ENCODE measurements around the gene EXOC3L1.
A peak's percentile ranks its signal among the peaks of the same experiment; 100 is the strongest.

The EXOC3L1 gene

DNA sequence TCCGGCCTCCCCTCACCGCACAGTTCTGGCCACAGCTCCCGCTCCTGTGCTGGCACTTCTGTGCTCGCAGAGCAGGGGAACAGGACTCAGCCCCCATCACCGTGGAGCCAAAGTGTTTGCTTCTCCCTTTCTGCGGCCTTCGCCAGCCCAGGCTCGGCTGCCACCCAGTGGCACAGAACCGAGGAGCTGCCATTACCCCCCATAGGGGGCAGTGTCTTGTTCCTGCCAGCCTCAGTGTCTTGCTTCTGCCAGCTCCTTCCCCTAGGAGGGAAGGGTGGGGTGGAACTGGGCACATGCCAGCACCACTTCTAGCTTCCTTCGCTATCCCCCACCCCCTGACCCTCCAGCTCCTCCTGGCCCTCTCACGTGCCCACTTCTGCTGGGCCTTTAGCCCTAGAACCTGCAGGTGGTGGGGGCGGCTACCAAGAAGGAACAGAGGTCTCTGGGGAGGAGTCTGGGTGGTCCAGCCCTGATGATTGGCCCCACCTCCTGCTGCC, 8.3 kb upstream of the EXOC3L1 start:
- DNase-seq, result peak; percentile 32

DNA sequence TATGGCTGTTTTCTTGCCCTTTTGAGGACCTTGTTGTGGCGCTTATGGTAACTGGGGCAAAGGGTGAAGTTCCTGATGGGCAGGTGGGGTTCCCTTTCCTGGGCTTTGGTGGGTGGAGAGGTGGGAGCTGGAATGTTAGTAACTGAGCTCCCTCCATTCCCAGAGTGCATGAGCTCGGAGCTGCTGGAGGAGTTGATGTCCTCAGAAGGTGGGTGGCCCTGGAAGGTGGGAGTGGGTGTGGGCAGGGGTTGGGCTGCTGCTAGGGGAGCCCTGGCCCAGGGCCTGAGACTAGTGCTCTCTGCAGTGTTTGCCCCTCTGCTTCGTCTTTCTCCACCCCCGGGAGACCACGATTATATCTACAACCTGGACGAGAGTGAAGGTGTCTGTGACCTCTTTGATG, 7.8 kb upstream of the EXOC3L1 start:
- no peak for DNase-seq

DNA sequence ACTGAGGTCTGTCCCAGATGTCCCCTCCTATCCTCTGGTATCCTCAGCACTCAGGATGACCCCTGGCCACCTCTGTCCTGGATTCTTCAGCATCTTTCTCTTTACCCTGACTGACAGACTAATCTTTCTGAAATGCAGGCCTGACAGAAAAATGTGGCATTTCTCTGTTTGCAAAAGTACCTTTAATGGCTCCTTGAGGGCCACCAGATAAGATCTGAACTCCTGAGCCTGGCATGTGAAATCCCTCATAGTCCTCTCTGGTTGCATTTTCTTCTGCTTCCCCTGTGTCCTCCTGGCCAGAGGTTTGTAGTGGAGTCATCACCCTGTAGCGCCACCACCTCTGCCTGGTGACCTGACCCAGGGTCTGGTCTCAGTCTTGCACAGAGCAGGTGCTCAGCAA, 6.9 kb upstream of the EXOC3L1 start:
- DNase-seq, result no peak

DNA sequence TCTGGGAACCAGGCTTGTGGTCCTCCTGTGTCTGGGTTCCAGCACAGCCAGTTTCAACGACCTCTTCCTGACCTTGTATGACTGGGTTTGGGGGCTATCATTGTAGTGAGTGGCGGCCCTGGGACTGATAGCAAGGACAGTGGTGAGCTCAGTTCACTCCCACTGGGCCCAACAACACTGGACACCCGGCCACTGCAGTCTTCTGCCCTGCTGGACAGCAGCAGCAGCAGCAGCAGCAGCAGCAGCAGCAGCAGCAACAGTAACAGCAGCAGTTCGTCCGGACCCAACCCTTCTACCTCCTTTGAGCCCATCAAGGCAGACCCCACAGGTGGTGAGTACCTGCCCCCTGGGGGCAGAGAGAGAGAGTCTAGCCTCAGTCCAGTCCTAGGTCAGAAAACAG, 5.7 kb upstream of the EXOC3L1 start:
- no peak for DNase-seq

DNA sequence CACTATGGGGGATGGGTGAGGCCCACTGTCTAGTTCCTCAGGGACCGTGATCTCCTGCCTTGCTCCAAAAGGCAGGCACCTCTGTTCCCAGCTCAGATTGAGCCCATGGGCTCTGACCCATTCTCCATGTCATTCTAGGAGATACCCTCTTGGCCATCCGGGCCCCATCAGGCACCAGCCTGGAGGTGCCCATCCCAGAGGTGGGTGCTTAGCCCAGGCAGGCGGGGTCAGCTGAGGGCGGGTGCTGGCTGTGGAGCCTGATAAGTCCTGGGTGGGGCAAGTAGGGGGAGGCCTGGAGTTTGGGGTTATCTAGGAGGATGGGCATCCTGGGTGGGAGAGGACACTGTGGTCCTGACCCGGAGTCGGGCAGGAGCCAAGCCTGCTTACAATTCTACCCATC, 4.3 kb upstream of the EXOC3L1 start:
- DNase-seq, result no peak

DNA sequence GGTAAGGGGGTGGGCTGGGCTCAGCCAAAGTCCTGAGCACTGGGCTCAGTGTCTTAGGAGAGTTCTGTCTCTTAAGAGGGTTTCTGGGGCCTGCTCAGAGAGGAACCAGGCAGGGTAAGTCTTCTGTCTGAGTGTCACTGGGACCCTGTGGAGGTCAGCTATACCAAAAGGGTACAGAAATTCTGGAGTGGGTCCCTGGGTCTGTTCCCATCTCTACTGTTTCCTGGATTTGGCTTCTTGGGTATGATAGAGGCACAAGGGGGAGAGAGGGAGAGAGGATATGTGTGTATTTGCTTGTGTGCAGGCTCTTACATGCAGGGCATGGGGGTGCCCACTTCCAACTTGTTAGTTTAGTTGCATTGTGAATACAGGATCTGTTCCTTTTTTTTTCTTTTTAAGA, 3.6 kb upstream of the EXOC3L1 start:
- no peak for DNase-seq

DNA sequence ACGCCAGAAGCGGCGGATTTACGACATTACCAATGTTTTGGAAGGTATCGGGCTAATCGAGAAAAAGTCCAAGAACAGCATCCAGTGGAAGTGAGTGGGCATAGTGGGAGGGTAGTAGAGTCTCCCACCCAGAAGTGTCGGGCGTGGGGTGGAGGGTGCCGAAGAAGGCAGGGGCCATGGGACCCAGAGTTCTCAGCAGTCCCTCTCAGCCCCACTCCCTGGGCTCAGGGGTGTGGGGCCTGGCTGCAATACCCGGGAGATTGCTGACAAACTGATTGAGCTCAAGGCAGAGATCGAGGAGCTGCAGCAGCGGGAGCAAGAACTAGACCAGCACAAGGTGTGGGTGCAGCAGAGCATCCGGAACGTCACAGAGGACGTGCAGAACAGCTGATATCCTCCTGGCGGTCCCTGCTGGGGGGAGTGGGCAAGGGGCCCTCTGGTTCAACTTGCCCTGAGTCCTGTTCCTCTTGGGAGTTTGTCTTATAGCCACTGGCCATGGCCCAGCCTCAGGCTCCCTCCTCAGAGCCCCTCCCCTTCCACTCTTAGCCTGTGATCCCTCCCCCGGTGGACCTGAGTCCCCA, 2.9 kb upstream of the EXOC3L1 start:
- DNase-seq, result no peak

DNA sequence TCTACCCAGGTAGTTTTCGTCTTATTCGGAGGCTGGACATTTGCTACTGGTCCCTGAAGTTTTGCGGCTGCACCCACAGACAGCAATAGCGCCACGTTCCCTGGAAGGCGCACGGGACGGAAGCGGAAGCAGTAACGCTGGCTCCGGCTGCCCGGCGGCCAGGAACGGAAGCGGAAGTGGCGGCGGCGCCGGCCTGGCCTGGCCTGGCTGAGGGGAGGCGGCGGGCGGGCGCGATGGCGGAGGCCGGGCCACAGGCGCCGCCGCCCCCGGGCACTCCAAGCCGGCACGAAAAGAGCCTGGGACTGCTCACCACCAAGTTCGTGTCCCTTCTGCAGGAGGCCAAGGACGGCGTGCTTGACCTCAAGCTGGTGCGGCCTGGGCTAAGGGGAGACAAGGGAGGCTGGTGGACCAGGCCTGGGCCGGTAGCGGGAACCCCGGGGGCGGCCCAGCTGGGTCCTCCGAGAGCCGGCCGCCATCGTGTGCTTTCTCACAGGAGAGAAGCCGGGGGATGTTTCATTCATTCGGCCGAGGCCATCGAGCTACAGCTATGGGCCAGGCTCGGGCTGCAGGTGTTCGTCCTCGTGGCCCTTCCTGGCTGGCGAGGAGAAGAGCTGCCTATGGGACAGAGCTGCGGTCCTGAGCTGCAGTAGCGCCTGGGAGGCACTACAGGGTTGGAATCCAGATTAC, 2.2 kb upstream of the EXOC3L1 start, which contains the start of gene E2F4:
Gene E2F4 (plus strand): TSS at position 161 of the 687 bp plus-strand sequence. CDS start 73 bp downstream, at position 234.
- DNase-seq, result peak; percentile 90

DNA sequence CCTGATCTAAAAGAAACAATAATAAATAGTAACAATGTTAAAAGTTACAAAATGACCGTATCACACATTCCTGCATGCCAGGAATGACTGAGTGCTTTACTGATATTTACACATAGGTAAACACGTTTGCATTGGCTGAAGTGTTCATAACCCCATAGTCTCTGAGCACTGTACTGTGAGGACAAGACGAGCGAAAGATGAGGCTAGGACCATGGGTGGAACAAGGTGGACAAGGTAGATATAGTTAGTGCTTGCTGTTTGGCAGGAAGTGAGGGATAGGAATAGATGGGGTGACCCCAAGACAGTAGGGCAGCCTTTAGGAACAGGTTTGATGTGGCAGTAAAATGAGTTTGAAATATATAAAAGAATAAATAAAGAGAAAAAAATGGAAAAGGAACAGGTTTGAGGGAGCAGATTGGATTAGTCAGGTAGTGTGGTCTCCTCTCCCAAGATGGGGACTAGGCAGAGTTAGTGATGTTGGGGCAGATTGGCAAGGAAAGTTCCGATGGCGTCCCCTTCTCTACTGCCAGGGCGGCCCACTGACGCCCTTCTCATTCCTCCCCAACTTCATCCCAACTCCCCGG, 1.6 kb upstream of the EXOC3L1 start:
- DNase-seq, result no peak

DNA sequence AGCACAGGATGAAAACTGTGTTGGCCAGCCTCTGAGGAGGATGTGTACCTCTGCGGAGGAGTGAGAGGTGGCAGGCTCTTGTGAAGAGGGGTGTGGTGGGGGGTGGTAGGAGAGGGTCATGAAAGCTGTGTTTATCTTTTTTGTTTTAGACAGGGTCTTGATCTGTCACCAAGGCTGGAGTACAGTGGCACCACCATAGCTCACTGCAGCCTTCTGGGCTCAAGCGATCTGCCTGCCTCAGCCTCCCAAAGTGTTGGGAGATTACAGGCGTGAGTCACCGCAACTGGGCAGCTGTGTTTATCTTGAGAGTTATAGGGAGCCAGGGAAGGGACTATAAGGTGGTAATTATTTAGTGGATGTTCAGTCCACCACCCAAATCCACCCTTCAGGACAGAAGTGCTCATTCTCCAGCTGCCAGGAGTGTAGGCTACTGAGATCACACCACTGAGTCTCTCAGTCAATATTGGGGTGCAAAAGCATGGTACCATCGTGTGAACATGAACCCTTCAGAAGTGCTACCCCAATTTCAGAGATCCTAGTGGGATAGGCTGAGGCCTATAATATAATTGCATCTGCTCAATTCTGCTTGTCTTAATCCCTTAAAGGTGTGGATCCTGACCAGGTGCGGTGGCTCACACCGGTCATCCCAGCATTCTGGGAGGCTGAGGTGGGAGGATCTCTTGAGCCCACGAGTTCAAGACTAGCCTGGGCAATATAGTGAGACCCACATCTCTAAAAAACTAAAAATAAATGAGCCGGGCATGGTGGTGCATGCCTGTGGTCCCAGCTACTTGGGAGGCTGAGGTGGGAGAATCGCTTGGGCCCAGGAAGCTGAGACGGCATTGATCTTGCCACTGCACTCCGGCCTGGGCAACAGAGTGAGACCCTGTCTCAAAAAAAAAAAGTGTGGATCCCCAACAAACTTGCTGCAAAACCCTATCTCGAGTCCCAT, 788 bp upstream of the EXOC3L1 start:
- no peak for DNase-seq

DNA sequence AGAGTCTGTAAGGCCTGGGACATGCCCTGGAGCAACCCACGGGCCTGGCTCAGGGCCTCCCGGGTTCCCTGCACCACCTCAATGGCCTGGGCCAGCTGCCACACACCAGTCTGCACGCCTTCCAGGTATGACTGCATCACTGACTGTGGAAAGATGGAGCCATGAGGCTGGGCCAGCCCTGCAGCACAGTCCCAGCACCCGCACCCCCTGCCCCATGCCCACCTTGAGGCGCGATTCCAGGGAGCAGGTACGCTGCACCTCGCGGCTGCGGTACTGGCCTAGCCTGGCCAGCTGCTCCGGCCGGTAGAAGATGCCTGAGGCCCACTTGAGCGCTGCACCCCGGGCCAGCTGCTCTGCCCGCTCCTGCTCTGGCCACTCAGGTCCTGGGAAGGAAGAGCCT, 1.1 kb downstream of the EXOC3L1 start:
- no peak for DNase-seq

DNA sequence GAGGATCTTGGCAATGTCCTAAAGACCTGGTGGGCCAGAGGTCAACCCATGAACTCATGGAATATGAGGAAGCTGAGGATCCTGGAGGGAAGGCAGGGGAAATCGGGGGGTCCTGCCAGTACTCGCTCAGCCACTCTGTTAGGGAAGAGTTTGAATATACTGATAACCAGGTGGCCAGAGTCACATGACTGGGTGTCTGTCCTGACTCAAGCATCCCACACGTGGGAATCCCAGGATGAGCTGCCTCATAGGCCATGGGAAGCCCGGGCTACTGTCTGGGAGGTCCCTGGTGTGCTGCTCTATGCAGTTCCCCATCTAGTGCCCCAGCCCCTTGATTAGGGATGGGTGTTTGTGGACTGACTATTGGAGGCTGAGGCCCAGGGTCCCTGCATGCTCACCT, 1.6 kb downstream of the EXOC3L1 start:
- no peak for DNase-seq

DNA sequence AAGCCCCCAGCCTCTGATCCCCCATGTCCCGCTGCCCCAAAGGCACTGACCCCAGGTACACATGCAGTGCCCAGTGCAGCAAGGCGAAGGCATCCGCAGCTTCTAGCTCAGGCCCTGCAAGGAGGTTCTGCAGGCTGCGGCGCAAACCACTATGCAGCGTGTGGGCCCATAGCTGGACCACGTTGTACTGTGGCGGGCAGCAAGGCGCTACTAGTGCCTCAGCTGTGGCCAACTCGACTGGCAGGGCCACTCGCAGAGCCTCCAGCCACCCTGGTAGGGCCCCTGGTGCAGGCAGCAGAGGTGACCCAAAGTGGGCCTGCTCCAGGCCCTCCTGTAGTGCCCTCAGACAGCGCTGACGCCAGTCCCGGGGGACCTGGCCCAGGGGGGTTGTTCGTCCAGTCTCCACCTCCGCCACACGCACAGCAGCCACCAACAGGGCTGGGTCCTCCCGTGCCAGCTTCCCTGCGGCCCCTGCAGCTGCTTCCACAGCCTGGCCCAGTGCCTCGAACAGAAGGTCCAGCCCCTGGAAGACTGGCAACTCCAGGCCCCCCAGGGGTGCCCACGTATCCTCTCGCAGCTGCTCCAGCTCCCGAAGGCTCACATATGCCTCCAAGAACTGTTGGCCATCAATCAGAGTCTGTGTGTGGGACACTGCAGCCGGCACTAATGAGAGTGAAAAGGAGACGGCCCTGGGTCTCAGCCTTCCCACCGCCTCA, 2.6 kb downstream of the EXOC3L1 start:
- DNase-seq, result no peak

DNA sequence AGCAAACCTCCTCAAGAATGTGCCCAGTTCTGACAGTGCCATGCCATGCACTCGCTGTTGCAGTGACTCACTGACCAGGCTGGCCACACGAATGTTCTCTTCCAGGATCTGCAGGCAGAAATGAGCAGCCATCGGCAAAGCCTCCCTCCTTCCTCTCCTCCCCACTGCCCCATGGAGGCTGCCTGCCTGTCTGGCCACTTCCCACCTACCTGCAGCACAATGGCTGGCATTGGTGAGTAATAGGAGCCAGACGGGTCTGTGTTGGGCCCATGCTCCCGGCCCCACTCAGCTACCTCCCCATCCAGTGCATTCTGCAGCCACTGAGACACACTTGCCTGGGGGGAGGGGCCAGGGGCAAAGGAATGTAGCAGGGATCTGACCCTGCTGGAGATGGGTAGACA, 3.4 kb downstream of the EXOC3L1 start:
- DNase-seq, result no peak

DNA sequence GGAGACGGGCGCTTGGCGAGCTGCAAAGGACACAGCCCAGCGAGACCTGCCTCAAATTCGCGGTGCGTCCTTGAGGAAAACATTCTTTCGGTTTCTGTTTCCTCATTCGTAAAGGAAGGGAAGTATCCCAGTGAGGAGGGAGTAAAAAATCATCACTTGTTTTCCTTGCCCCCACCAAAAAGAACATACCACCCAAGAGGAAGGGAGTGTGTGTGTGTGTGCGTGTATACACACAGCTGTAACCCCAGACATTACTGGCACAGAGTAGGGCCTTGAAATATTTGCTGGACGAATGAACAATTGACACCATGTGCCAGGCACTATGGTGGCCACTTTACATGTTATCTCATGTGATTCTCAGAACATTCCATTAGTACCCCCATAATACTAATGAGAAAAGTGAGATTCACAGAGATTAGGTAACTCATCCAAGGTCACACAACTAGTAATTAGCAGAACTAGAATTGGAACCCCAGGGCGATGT, 4.2 kb downstream of the EXOC3L1 start:
- no peak for DNase-seq

DNA sequence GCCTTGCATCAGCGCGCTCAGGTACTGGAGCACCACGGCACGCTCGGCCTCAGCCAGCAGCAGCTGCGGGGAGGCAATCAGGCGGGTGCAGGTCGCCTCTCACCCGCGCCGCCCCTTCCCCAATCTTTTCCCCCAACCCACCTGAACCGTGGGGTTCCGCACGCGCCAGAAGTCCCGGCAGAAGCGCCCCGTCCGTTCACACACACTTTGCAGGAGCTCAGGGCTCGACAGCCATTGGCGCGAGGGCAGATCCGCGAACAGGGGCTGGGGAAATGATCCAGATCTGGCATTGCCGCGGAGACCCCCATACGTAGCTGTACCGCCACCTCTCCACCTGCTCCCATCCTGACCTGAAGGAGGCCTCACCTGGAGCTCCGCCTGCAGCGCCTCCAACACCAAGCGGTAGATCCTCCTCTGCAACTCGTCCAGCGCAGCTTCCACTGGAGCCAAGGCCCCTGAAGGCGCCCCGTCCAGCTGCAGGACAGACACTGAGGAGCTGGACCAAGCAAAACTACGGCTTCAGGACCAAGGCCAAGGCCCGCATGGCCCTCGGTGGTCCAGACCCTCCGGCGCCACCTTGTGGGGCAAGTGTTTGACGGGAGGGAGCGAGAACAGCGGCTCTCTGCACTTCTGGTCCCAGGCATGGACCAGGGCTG, 4.8 kb downstream of the EXOC3L1 start:
- DNase-seq, result peak; percentile 85

DNA sequence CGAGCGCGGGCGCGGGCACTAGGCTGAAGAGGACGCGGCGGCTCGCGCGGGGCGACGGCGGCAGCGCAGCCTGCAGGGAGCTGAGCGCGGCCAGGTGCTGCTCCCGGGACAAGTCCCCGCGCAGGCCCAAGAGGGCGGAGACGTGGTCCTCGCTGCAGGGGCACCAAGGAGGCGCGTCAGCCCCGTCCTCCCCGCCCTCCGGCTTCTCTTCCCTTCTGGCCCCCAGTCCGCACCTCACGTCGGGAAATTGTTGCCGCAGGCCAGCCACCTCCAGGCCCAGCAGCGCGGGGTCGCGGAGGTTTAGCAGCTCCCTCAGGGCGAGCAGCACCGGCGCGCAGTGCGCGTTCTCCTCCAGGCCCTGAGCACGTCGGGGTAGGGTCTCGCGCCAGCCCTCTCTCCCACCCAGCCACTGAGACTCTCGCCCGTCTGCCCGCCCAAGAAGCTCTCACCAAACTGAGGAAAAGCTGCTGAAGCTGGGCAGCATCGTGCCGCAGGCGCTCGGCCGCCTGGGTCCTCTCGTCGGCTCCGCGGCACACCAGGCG, 5.4 kb downstream of the EXOC3L1 start:
- no peak for DNase-seq

DNA sequence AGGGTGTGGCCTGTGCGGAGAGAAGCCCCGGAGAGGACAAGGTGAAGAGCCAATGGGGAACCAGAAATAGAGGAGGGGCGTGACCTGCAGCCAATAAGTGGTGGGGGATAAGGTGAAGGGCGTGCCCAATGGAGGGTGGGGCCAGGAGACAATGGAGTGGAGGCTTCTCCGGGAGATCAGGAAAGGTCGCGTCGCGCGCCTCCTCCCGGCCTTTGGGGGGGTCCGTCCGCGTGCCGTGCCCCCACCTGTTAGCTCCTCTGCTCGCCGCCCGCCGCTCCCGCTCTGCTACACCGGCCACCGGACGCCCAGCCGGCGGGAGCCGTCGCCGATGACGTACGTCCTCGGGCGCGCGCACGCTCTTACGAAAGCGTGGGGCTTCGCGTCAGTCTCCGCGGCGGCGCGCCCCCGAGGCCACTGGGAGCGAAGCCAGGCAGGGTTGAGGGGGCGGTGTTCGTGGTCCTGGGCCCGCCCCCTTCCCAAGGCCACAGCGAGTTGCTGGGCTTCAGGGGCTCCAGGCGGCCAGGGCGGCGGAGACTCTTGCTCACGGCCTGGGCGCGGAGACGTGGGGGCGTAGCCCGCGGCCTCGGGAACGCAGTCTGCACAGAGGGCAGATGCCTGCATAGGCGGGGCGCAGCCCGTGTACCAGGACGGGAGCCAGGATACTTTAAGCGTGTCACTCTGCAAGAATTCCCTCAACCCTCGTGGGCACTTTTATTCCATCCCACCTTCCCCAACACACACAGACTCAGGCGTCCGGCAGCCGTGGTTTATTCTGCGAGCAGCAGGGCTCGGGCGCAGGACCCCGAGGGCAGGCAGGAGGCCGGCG, 6.1 kb downstream of the EXOC3L1 start, which contains the start of gene MATCAP1:
Gene MATCAP1 (minus strand): TSS at position 337 of the 826 bp plus-strand sequence. CDS start 3,353 bp downstream, outside the sequence.
- DNase-seq, result peak; percentile 98

DNA sequence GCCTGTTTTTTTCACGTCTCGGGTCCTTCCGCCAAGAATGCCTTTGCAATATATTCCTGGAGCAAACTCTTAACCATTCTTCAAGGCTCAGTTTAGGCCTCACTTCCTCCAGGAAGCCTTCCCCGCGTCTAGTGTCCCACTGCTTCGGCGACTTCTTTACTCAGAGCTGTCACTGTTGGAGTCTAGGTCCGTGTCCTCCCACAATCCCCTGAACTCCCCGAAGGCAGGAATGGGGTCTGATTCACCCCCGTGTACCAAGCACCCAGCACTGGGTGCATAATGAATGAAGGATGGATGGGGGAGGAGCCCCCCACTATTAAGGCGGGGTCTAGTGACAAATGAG, 6.7 kb downstream of the EXOC3L1 start:
- DNase-seq, result no peak

DNA sequence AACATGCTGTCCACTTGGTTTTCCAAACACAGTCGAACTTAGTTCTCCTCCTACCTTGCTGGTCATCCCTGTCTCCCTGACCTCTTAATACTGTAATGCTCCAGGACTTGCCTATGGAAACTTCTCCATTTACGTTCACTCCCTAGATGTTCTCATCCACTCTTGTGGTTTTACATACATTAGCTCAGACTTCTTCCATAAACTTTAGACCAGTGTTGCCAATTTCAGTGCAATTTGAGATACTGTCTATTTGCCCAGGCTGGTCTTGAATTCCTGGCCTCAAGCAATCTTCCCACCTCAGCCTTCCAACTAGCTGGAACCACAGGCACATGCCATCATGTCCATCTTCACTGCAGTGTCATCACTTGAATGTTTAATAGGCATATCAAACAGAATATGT, 7.6 kb downstream of the EXOC3L1 start:
- no peak for DNase-seq

DNA sequence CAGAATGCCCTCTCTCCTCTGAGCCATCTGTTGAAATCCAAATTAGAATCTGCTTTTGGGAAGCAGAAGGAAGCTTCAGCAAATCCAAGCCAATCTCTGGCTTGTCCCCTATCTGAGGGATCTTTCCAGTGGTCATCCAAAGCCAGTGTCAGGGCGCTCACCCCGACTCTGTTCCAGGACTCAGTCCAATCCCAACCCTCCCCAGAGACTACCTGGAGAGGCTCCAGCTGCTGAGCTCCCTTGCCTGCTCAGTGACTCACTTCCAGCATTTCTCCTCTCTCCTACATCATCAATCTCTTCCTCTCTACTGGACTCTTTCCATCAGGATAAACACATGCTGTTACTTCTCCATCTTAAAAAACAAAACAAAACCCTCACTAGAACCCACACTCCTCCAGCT, 8.6 kb downstream of the EXOC3L1 start:
- no peak for DNase-seq

Data from CD4-positive, alpha-beta T cell treated with Interleukin-17A for 1 hour (primary cell).